IPS-18c (cell line): ENCODE measurements around the gene GIGYF1.
"Not testable (repeated sequence)": the region's sequence is repeated elsewhere in the genome, so short reads cannot be mapped to it uniquely, and the experiment has no call there.

ENCODE experiments used
- H3K4me3 ChIP-seq: 2 replicates; pipeline ENCODE4 v1.7.0; 2013; ENCODE audit warnings: low read depth, mild to moderate bottlenecking, low read length, moderate library complexity; ENCODE audit not compliant: insufficient read depth
- H3K9me3 ChIP-seq: one replicate; pipeline ENCODE4 v1.6.1; 2013; ENCODE audit warnings: mild to moderate bottlenecking, low read length, moderate library complexity; ENCODE audit not compliant: control insufficient read depth, insufficient read depth

Gene GIGYF1

DNA sequence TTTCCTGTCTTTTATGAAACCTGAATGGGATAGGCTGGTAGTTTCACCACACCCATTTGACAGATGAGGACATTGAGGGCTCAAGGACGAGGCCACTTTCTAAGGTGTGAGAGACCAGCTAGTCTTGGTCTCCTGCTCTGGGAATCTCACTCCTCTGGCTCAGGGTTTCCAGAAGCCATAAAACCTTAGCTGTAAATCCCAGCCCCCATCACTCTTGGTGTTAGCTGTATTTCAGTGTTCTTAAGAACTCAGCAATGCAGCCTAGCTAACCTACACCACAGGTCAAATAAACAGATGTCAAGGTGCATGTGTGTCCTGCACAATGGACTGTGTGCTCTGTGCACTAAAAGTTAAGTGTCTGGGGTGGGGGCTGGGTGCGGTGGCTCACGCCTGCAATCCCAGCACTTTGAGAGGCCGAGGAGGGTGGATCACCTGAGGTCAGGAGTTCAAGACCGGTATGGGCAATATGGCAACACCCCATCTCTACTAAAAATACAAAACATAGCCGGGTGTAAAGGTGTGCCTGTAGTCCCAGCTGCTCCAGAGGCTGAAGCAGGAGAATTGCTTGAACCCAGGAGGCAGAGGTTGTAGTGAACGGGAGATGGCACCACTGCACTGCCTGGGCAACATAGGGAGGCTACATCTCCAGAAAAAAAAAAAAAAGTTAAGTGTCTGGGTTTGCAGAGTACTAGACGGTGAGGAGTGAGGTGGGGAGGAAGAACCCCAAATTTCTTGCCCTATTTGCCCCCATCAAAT, 25.7 kb upstream of the GIGYF1 start:
- peak overlapping the region; percentile 56 for H3K4me3 ChIP-seq

DNA sequence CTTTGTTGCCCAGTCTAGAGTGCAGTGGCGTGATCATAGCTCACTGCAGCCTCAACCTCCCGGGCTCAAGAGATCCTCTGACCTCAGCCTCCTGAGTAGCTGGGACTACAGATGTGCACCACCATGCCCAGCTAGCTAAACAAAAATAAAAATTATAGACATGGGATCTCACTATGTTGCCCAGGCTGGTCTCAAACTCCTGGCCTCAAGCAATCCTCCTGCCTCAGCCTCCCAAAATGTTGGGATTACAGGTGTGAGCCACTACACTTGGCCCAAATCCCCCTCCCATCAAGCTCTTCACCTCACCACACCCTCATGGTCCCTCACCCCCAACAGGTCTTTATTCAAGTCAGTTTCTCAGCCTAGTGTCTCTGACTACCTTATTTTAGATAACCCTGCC, 23.0 kb upstream of the GIGYF1 start:
- H3K9me3 ChIP-seq, H3K4me3 ChIP-seq: not testable (repeated sequence)

More for the DNA sequence above, 25.7 kb upstream of the GIGYF1 start:
- H3K9me3 ChIP-seq, result no peaks in the 10 kb centered on the region

DNA sequence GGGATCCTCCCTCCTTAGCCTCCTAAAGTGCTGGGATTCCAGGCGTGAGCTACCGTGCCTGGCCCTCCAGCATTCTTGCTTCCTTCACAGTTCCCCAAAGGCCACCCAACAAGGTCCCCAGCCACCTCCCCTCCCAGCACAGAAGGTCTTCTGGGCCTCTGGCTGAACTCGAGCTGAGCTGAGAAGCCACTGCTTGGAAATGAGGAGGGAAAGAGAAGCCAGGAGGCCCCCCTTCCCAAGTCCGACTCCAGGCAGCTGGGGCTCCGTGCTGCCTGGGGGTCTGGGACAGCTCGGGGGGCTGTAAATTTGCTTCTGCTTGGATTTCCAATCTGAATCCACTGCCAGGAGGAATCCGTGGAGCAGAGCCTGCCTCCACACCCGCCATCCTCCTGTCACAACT, 20.7 kb upstream of the GIGYF1 start:
- Histone ChIP-seq H3K9me3 (no peaks in the 10 kb centered on the region), H3K4me3 (no peak overlapping the region)

DNA sequence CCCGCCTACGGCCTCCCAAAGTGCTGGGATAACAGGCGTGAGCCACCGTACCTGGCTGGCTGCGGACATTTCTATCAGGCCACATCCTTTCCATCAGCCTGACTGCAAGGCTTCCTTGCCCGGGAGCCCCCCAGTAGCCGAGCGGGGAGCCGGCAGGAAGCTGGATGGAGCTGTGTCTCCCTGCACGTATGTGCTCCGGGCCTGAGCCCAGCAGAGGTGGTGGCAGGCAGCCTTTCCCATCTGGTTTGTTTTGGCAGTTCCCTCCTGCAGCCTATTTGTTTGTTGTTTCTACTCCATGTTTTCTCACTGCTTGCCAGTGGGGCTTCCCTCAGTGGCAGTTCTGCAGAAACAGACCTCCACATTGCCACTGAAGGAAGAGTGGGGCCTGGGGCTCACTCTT, 17.3 kb upstream of the GIGYF1 start:
- H3K9me3 ChIP-seq, result no peaks in the 10 kb centered on the region
- no peak overlapping the region for H3K4me3 ChIP-seq

DNA sequence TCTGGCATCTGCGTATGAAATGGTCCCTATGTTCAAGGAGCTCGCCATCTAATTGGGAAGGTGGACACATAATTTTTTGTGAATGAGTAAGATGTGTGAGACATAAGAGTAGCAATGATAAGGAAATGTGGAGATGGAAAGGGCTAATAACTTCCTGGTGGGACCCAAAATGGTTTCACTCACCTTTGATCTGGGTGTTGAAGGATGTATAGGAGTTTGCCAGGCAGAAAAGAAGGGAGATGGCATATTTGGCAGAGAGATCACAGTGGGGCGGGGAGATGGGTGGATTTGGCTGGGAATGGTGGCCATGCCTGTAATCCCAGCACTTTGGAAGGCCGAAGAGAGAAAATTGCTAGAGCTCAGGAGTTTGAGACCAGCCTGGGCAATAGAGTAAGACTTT, 16.4 kb upstream of the GIGYF1 start:
- H3K9me3 ChIP-seq, result no peaks in the 10 kb centered on the region
- no peak overlapping the region for H3K4me3 ChIP-seq

DNA sequence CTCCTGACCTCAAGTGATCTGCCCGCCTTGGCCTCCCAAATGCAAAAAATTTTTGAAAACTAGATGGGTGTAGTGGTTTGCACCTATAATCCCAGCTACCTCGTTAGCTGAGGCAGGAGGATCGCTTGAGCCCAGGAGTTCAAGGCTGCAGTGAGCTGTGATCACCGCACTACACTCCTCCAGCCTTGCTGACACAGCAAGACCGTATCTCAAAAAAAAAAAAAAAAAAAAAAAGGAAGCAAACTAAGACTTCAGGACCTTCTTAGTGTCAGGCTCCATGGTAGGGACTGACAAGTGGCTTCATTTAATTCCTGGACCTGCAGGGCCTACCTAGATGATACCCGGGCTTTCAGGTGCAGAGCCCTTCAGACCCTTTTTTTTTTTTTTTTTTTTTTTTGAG, 14.3 kb upstream of the GIGYF1 start:
- Histone ChIP-seq H3K9me3 (no peaks in the 10 kb centered on the region), H3K4me3 (no peak overlapping the region)

DNA sequence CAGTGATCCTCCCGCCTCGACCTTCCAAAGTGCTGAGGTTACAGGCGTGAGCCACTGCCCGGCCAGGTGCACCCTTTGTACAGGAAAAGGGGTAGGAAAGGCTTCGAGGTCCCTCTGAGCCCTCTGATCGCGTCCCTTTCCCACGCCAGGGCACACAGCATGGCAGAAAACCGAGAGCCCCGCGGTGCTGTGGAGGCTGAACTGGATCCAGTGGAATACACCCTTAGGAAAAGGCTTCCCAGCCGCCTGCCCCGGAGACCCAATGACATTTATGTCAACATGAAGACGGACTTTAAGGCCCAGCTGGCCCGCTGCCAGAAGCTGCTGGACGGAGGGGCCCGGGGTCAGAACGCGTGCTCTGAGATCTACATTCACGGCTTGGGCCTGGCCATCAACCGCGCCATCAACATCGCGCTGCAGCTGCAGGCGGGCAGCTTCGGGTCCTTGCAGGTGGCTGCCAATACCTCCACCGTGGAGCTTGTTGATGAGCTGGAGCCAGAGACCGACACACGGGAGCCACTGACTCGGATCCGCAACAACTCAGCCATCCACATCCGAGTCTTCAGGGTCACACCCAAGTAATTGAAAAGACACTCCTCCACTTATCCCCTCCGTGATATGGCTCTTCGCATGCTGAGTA, 12.7 kb upstream of the GIGYF1 start:
- no peaks in the 10 kb centered on the region for H3K9me3 ChIP-seq
- peak overlapping the region; percentile 94 for H3K4me3 ChIP-seq

DNA sequence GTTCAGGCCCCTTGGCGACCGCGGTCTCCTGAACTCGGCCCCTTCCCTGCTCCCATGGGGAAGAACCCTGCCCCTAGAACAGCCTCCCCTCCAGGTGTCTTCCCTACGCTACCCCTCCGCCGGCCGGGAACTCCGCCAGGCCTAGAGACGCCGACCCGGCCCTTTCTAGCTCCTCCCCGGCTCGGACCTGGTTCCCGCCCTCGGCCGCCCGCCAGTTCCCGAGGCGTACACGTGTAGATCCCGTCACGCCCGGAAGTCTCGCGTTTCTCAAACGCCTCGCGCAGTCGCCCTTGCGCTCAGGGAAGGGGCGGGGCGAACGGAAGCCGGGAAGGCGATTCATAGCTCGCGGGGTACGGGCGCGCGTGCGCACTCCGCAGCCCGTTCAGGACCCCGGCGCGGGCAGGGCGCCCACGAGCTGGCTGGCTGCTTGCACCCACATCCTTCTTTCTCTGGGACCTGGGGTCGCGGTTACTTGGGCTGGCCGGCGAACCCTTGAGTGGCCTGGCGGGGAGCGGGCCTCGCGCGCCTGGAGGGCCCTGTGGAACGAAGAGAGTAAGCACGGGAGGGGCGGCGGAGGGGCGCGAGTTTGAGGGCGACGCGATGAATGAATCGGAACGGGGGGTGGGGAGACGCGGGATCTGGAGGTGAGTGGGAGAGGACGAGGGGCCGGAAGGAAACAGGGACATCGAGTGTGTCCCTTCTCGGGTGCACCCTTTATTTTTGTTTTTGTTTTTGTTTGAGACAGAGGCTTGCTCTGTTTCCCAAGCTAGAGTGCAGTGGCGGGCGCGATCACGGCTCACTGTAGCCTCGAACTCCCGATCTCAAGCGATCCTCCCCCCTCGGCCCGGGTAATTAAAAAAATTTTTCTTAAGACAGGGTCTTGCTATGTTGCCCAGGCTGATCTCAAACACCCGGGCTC, 12.0 kb upstream of the GIGYF1 start, which contains the start of gene POP7:
Gene POP7 (plus strand): TSS at position 369 of the 919 bp plus-strand sequence. CDS start 710 bp downstream, outside the sequence.
- peak within 1 kb of the TSS; percentile 94 for H3K4me3 ChIP-seq
- no peaks in the 10 kb centered on the region for H3K9me3 ChIP-seq

DNA sequence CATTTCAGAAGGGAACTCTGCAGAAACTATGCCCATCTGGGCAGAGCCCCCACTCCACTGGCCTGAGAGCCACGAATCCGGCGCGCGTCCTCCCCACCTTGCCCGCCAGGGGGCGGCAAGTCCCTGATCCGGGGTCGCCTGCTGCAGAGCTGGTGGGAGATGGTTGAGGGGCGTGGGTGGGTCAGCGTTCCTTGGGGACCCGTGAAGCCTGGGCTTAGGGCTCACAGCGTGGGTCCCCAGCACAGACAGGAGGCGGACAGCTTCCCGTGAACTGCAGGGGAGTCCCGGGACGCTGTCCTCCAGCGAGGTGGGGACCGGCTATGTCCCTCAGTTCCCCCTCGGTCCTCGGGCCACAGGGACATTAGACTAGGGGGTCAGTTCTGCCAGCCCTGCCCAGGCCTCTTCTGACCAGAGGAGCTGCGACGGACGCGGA, 11.3 kb upstream of the GIGYF1 start:
- Histone ChIP-seq H3K4me3 (peak overlapping the region; percentile 94), H3K9me3 (no peaks in the 10 kb centered on the region)

DNA sequence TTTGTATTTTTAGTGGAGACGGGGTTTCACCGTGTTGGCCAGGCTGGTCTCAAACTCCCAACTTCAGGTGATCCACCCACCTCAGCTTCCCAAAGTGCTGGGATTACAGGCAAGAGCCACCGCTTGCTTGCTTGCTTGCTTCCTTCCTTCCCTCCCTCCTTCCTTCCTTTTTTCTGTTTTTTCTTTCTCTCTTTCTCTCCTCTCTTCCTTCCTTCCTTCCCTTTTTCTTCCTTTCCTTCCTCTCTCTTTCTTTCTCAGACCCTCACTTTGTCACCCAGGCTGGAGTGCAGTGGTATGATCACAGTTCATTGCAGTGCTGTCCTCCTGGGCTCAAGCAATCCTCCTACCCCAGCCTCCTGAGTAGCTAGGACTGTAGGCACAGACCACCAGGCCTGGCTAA, 7.0 kb upstream of the GIGYF1 start:
- not testable (repeated sequence) for H3K4me3 ChIP-seq, H3K9me3 ChIP-seq

DNA sequence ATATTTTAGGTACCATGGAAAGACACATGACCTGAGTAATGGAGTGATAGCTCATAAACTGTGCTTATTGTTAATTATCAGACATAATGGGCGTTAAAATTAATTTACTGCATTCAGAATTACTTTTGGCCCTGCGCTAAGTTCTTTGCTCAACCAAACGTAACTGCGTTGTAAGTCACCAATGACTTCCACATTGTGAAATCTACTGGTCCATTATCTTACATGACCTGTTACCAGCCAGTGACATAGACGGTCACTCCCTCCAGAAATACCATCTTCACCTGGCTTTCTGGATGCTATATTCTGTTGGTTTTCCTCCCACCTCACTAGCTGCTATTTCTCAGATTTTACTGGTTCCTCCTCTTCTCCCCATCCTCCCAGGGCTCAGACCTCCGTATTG, 5.0 kb upstream of the GIGYF1 start:
- Histone ChIP-seq H3K4me3 (no peak overlapping the region), H3K9me3 (no peaks in the 10 kb centered on the region)

DNA sequence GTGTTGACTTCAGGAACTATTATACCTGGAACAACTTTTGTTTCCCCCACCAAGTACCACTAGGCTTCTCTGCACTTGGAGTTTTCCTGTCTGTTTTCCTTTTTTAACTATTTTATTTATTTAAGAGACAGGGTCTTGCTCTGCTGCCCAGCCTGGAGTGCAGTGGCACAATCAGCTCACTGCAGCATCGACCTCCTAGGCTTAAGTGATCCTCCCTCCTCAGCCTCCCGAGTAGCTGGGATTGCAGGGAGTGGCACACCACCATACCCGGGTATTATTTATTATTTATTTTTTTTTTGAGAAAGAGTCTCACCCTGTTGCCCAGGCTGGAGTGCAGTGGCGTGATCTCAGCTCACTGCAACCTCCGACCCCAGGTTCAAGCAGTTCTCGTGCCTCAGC, 2.1 kb upstream of the GIGYF1 start:
- Histone ChIP-seq H3K9me3 (no peaks in the 10 kb centered on the region), H3K4me3 (no peak overlapping the region)

DNA sequence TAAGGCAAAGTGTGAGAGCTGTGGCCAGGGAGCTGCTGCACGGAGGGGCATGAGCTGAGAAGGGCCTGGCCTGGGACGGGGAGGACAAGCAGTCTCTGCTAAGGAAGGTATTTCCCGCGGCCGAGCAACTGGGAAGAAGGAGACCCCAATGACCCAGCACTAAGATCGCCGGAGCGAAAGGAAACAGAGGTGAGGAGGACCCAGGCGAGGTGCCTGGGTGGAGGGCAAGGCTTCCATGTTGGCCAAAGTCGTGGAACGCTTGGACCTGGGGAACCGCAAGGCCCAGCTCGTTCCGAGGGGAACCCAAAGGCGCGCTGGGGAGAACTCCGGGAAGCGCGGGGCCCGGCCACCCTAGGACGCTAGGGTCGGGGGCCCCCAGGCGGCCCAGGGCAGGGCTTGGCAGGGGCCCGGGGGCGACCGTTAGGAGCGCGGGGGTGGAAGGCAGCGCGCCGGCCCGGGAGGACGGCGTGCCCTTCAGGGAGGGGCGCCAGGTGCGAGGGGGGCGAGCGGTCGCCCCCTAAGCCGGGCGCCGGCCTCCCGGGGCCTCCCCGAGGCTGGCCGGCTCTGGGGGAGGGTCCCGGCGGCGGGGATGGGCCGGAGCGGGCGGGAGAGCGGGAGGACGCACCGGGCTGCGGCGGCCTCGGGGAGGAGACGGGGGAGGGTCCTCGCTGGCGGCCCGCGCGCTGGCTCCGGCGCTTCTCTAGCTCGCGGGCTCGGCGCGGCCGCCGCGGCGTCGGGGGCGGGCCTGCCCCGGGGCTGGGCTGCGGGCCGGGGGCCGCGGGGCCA, 545 bp downstream of the GIGYF1 start:
- Histone ChIP-seq H3K4me3 (peak overlapping the region; percentile 89), H3K9me3 (peaks cover 2% of the 10 kb centered on the region)

DNA sequence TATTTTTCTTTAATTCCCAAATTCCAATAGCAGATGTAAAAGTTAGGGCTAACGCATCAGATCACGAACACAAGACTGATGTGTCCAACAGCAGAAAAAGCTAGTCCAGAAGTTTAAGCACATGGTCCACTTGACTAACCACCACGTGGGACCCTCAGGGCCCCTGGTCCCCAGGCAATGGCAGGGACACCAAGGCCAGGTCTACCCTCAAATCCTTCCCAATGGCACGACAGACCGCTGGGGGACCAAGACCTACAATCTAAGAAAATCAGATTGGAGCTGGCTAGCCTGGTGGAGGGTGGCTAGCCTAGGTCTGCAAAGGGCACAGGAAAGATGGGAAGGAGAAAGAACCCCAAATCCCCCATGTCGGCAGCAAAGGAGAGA, 1.5 kb downstream of the GIGYF1 start:
- peaks cover 2% of the 10 kb centered on the region for H3K9me3 ChIP-seq

DNA sequence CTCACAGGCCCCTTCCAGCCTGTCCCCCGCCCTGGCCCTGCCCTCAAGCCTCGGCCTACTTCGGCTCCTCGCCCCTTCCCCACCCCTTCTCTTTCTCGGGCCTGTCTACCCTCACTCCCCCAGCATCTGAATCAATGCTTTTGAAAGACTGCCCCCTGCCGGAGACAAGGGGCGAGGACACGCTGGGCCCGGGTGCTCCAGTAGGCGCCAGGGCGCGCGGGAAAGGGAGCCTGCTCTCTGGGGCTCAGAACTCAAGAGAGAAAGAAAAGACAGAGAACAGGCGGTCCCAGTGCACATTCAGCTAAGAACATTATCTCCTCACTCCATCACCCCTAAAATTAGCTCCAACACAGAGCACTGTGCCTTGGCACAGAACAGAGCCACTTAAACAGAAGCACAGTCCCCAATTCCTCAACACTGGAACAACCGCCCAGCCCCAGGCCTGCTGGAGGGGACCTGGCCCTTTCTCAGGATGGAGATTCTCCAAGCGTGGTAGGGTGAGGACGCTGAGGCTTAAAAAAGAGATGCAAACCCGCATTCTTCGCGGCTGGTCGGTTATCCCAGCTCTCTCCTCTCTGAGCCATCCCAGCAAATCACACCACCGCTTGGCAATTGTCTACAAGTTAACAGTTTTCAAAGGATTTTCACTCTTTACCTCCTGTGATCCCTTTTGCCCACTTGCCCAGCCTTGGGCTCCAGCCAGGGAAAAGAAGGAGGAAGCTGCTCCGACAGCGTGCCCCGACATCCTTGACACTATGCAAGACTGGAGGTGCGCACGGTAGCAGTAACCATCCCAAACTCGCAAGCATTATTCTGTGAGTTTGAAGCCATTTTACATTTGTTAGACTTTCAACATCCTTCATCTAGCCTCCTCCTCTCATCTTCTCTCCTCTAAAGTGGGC, 2.1 kb downstream of the GIGYF1 start:
- Histone ChIP-seq H3K4me3 (peak overlapping the region; percentile 89), H3K9me3 (peaks cover 2% of the 10 kb centered on the region)

More for the DNA sequence above, 1.5 kb downstream of the GIGYF1 start:
- peak overlapping the region; percentile 89 for H3K4me3 ChIP-seq
